ENCODE data around the gene APOA5. TPM values are rescaled to one million over a fixed set of nuclear protein-coding genes. Genes with fewer than 3 reads are reported as not detected.
A peak's percentile ranks its signal among the peaks of the same experiment; 100 is the strongest.

APOA5 gene
- total and polyA plus RNA-seq, 2 of the 4 experiments (the other 2 are of a cell fraction), result not detected

- Histone ChIP-seq H3K56ac (ENCODE audit: extremely low read depth, insufficient read depth, low read length) (no peak overlapping the region), H3K4ac (ENCODE audit: low read depth, low read length) (no peak overlapping the region), H3K4me2 (ENCODE audit: low read depth, low read length) (no peak overlapping the region), H3K4me1 (ENCODE audit: control insufficient read depth, insufficient read depth, low read length) (no peaks in the 10 kb centered on the region), H3K79me1 (ENCODE audit: low read depth in 1 of 2, low read length in 2 of 2) (no peaks in the 10 kb centered on the region), H4K5ac (ENCODE audit: low read depth, low read length) (no peak overlapping the region), H2AK5ac (ENCODE audit: low read depth, low read length) (no peak overlapping the region), H3K23ac (ENCODE audit: low read depth, low read length) (no peak overlapping the region), H4K91ac (ENCODE audit: insufficient read depth, low read depth, low read length) (no peak overlapping the region), H3K18ac (ENCODE audit: low read depth, low read length) (no peak overlapping the region), H3K27ac (ENCODE audit: insufficient read depth, low read length) (no peak overlapping the region), H3K14ac (replicated peaks; ENCODE audit: low read depth, low read length) (no peak overlapping the region), H2BK15ac (ENCODE audit: low read depth, low read length) (no peak overlapping the region), H3K36me3 (ENCODE audit: control insufficient read depth, insufficient read depth, low read length) (no peaks in the 10 kb centered on the region), H2AFZ (replicated peaks; ENCODE audit: low read length, poor library complexity) (peak overlapping the region; percentile 51), H2AK9ac (replicated peaks; ENCODE audit: low read depth, low read length, poor library complexity) (no peak overlapping the region), H2BK20ac (ENCODE audit: low read depth, low read length) (no peak overlapping the region), H4K8ac (ENCODE audit: low read depth in 2 of 2, low read length in 2 of 2) (no peak overlapping the region), H2BK120ac (ENCODE audit: low read depth, low read length) (no peak overlapping the region), H3K9ac (ENCODE audit: low read depth, low read length) (no peak overlapping the region), H3K9me3 (ENCODE audit: control insufficient read depth, insufficient read depth, low read length) (no peaks in the 10 kb centered on the region), H3K4me3 (ENCODE audit: insufficient read depth, low read depth, low read length) (no peak overlapping the region), H3K9me1 (ENCODE audit: insufficient read depth, low read length) (no peaks in the 10 kb centered on the region), H2BK5ac (ENCODE audit: low read depth, low read length, poor library complexity, severe bottlenecking) (no peak overlapping the region), H4K20me1 (ENCODE audit: insufficient read depth, low read length) (no peaks in the 10 kb centered on the region), H3K27me3 (ENCODE audit: control insufficient read depth, insufficient read depth, low read length) (peaks cover 21% of the 10 kb centered on the region; the same call in 1 of the 2 replicates)
- no TSS peak for BruUV-seq (replicated peaks)
- DNase-seq (no peak), ATAC-seq (ENCODE audit: low read depth) (no peak)
- ChIA-PET POLR2A (ENCODE audit: unreplicated experiment) (no interaction called here), CTCF (interaction anchor here (1.5 kb wide), 1 partner anchor 30 kb away, joined by 3 read pairs; the partner anchor contains the start of gene APOA5)
- in situ Hi-C loops (cut with MboI; ENCODE audit: low sequenced_read_pairs), result no loop called here
- WGBS, 2 experiments (ENCODE audit: extremely low coverage in 2 of 2, insufficient read length in 1 of 2), result 92% methylated on average over 33 of the region's 51 CpGs; no CpG with 5 or more reads in 1 of the 2 experiments
- intact Hi-C loops (cut with micrococcal nuclease), result no loop called here
- TF ChIP-seq ELK1 (IDR thresholded peaks at IDR 0.05; ENCODE audit: borderline replicate concordance, low read depth, low read length) (no peak), RCOR1 (IDR thresholded peaks at IDR 0.05; ENCODE audit: insufficient replicate concordance, low read length) (no peak), NFE2L2 (IDR thresholded peaks at IDR 0.05; ENCODE audit: low read depth, low read length) (no peak), CHD1 (IDR thresholded peaks at IDR 0.05; ENCODE audit: low read depth, low read length) (no peak)
- dilution Hi-C loops (cut with HindIII; ENCODE audit: low sequenced_read_pairs, unreplicated experiment), result no loop called here
These were observed 29.6 kb upstream of the APOA5 start for GRCh38 chr11:116821050-116821918.

Data from IMR-90 (cell line).